GM23248 (cell line): ENCODE data around the gene ZYG11B.

ENCODE experiments used
- EZH2 ChIP-seq: fragments of 200-600 bp; sonication (generic); IDR thresholded peaks from 2 replicates; pipeline ENCODE4 v1.6.1; 2018; ENCODE audit warnings: antibody characterized with exemption, mild to moderate bottlenecking; ENCODE audit not compliant: insufficient read depth, poor library complexity, severe bottlenecking
- EZH2phosphoT487 ChIP-seq: fragments of 200-600 bp; sonication (generic); IDR thresholded peaks from 2 replicates; pipeline ENCODE4 v1.6.1; 2018; ENCODE audit warnings: antibody characterized with exemption, moderate library complexity, mild to moderate bottlenecking, low read depth; ENCODE audit not compliant: insufficient read depth

DNA sequence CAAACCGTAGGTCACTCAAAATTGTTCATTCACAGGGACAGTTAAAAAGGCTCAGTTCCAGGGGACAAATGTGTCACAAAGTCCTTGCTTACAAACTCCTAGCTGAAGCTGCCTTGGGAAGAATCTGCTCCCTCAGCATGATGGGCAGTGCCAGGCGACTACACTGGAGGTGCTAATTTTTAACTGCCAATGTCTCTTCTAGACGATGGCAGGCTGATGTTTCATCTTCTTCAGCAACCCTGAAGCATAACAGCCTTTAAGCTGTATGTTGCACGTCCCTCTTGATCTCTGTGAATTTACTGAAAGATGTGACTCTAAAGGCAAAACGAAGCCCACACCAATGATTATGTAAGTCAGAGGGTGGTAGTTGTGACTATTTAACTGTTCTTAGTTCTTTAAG is 39.4 kb upstream of the ZYG11B start:
- TF ChIP-seq EZH2 (no peak), EZH2phosphoT487 (no peak)
